ENCODE measurements around the gene GPR84. TPM values are rescaled to one million over a fixed set of nuclear protein-coding genes. Genes with fewer than 3 reads are reported as not detected.

Gene GPR84
- total and polyA plus RNA-seq, 10 of the 15 experiments (the other 5 are each of a cell fraction or from before 2014, with no cell fraction given), result 0.37 to 4.7 (median 2.6) TPM

DNA sequence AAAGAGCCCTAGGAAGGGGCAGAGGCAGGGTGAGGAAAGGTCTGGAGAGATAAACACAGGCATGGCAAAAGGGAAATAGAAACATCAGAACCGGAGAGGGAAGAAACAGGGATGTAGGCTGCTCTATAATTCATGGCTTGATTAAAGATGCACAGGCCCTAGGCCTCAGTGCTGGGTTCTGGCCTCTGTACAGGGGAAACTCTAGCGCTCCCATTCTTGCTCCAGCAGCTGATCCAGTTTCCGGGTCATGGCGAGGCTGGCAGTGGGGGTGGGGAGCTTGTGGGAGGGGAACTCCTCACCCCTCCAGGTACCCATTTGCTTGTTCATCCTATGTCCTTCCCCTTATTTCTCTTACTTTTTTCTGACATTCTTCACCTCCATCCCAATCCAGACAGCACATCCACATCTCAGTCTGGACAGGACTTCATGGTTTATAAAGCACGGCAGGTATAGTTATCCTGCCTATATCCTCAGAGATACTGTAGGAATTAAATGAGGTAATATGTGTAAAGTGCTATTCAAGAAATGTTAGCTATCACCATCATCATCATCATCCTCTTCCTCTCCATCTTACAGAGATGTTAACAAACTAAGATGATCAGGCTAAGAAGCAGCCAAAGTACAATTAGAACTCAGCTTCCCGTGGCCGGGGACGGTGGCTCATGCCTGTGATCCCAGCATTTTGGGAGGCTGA, 8.0 kb upstream of the GPR84 start:
- POLR2A ChIA-PET, result interaction anchor here (0.8 to 1.4 kb wide), 3 partner anchors 9 to 79 kb away, joined by 3 to 4 read pairs (median 3); no protein-coding TSS in a partner anchor
- peaks cover 15% of the 10 kb centered on the region for H3K4me1 ChIP-seq (ENCODE audit: control insufficient read depth, insufficient read depth, low read length)
- RAD21 ChIA-PET (ENCODE audit: unreplicated experiment), result interaction anchor here (0.5 to 1.5 kb wide), 5 partner anchors 27 to 156 kb away, joined by 3 to 4 read pairs (median 3); partner anchors contain the start of gene COPZ1
- intact Hi-C loops (cut with micrococcal nuclease; ENCODE audit: unreplicated experiment) (loop anchor here (10.0 kb wide), 1 partner anchor 367 kb away; the partner anchor contains the start of genes HOXC8 and HOXC9), in situ Hi-C loops (cut with MboI) (no loop called here)
- H3K27ac ChIP-seq (ENCODE audit: control insufficient read depth, insufficient read depth), result no peak overlapping the region
- no peaks in the 10 kb centered on the region for H3K9me3 ChIP-seq (replicated peaks; ENCODE audit: control insufficient read depth, insufficient read depth, low read length)
- H3K27me3 ChIP-seq (replicated peaks in 1 of 2; ENCODE audit: control insufficient read depth in 2 of 2, insufficient read depth in 2 of 2, low read length in 1 of 2), result no peaks in the 10 kb centered on the region
- ATAC-seq, result no peak
- 54% methylated on average over 8 of the region's 8 CpGs for WGBS (ENCODE audit: insufficient coverage, insufficient replicate concordance, low lambda C conversion rate, missing lambda C conversion rate)
- CTCF ChIA-PET, result interaction anchor here (0.6 to 3.0 kb wide), 14 partner anchors 9 to 164 kb away, joined by 3 to 17 read pairs (median 4); no protein-coding TSS in a partner anchor
- no peak overlapping the region for H3K4me3 ChIP-seq
- no peaks in the 10 kb centered on the region for H3K79me2 ChIP-seq (ENCODE audit: control insufficient read depth, insufficient read depth, low read length)
- H3K36me3 ChIP-seq (ENCODE audit: control insufficient read depth in 2 of 2, insufficient read depth in 2 of 2, low read length in 1 of 2), result no peaks in the 10 kb centered on the region
- no peak overlapping the region for H2AFZ ChIP-seq (ENCODE audit: control insufficient read depth, low read depth, low read length)
- SMC1A ChIA-PET (ENCODE audit: uncharacterized antibody, unreplicated experiment), result interaction anchor here (1.2 to 1.6 kb wide), 3 partner anchors 12 to 156 kb away, joined by 3 to 6 read pairs (median 5); partner anchors contain the start of gene ZNF385A
- DNase-seq (ENCODE audit: low read depth, low spot score), result no peak
- BruUV-seq (replicated peaks), result no TSS peak
- TF ChIP-seq ZNF384 (IDR thresholded peaks at IDR 0.05; ENCODE audit: borderline replicate concordance, low read depth, low read length), result no peak
- no peak for TF ChIP-seq MYB (IDR thresholded peaks at IDR 0.05; ENCODE audit: borderline replicate concordance, low read depth, low read length)
- no peak overlapping the region for H3K4me2 ChIP-seq (ENCODE audit: control insufficient read depth, insufficient read depth)
- FAIRE-seq, result no peak
- H3K9ac ChIP-seq (ENCODE audit: control insufficient read depth, insufficient read depth, low read length), result no peak overlapping the region; the same call in 1 of the 2 replicates
- no peaks in the 10 kb centered on the region for H4K20me1 ChIP-seq (ENCODE audit: control insufficient read depth, insufficient read depth)

DNA sequence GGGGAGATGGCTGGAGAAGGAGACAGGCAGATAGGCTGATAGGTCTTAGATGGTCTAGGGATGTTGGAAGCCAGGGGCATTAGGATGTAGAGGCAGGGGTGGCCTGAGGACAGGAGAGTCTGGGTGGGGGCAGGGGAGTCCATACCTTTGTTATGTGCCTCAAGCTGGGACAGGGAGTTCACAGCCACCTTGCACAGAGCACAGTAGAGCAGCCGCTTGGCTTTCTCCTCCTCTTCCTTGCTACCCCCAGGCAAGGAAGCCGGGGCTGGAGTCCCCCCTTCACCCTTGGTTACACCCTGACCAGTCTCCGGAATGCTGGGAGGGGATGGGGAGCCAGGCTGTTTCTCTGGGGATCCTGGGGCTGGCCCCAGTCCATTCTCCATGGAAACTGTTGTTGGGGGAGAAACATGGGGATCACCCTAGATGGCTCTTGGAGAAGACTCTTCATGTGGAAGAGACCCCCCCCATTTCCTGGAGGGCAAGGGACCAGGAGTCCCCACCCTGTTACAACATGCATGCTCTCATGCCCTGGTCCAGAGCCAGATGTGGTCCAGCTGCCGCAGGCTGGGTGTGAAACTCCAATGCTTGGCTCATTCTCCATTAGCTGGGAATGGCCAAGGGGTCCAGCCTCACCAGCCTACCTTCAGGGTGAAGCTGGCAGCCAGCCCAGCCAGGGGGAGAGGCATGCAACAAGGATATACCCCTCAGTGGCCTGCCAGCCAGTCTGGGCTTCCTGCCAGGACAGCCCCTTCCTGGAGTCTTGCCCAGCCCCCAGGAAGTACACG, 7.2 kb upstream of the GPR84 start:
- DNase-seq (ENCODE audit: low read depth, low spot score) (no peak), ATAC-seq (no peak), FAIRE-seq (no peak)
- Histone ChIP-seq H3K27ac (ENCODE audit: control insufficient read depth, insufficient read depth) (no peak overlapping the region), H3K4me2 (ENCODE audit: control insufficient read depth, insufficient read depth) (no peak overlapping the region), H3K36me3 (ENCODE audit: control insufficient read depth in 2 of 2, insufficient read depth in 2 of 2, low read length in 1 of 2) (no peaks in the 10 kb centered on the region), H3K9me3 (replicated peaks; ENCODE audit: control insufficient read depth, insufficient read depth, low read length) (no peaks in the 10 kb centered on the region), H3K79me2 (ENCODE audit: control insufficient read depth, insufficient read depth, low read length) (no peaks in the 10 kb centered on the region), H3K4me3 (no peak overlapping the region), H3K27me3 (replicated peaks in 1 of 2; ENCODE audit: control insufficient read depth in 2 of 2, insufficient read depth in 2 of 2, low read length in 1 of 2) (no peaks in the 10 kb centered on the region), H4K20me1 (ENCODE audit: control insufficient read depth, insufficient read depth) (no peaks in the 10 kb centered on the region), H3K9ac (ENCODE audit: control insufficient read depth, insufficient read depth, low read length) (no peak overlapping the region; the same call in 1 of the 2 replicates), H2AFZ (ENCODE audit: control insufficient read depth, low read depth, low read length) (no peak overlapping the region), H3K4me1 (ENCODE audit: control insufficient read depth, insufficient read depth, low read length) (peaks cover 15% of the 10 kb centered on the region)
- ChIA-PET POLR2A (no interaction called here), SMC1A (ENCODE audit: uncharacterized antibody, unreplicated experiment) (interaction anchor here (1.2 to 1.6 kb wide), 3 partner anchors 13 to 120 kb away, joined by 3 to 6 read pairs (median 5); partner anchors contain the start of gene ZNF385A), CTCF (interaction anchor here (0.6 to 4.9 kb wide), 17 partner anchors 8 to 157 kb away, joined by 3 to 20 read pairs (median 4); partner anchors contain the start of gene COPZ1), RAD21 (ENCODE audit: unreplicated experiment) (interaction anchor here (0.5 to 2.1 kb wide), 5 partner anchors 9 to 381 kb away, joined by 3 to 5 read pairs (median 3); no protein-coding TSS in a partner anchor)
- BruUV-seq (replicated peaks), result no TSS peak
- in situ Hi-C loops (cut with MboI), result no loop called here
- WGBS (ENCODE audit: insufficient coverage, insufficient replicate concordance, low lambda C conversion rate, missing lambda C conversion rate), result 56% methylated on average over 5 of the region's 5 CpGs
- intact Hi-C loops (cut with micrococcal nuclease; ENCODE audit: unreplicated experiment), result loop anchor here (10.0 kb wide), 1 partner anchor 367 kb away; the partner anchor contains the start of genes HOXC8 and HOXC9
- no peak for TF ChIP-seq ZNF24 (IDR thresholded peaks at IDR 0.05)
- no peak for TF ChIP-seq EZH2 (IDR thresholded peaks at IDR 0.05; ENCODE audit: borderline replicate concordance, control insufficient read depth, low read depth, low read length)
- no peak for TF ChIP-seq NRF1 (conservative IDR thresholded peaks at IDR 0.05; ENCODE audit: low read depth, low read length)
- TF ChIP-seq, protein P1, sequence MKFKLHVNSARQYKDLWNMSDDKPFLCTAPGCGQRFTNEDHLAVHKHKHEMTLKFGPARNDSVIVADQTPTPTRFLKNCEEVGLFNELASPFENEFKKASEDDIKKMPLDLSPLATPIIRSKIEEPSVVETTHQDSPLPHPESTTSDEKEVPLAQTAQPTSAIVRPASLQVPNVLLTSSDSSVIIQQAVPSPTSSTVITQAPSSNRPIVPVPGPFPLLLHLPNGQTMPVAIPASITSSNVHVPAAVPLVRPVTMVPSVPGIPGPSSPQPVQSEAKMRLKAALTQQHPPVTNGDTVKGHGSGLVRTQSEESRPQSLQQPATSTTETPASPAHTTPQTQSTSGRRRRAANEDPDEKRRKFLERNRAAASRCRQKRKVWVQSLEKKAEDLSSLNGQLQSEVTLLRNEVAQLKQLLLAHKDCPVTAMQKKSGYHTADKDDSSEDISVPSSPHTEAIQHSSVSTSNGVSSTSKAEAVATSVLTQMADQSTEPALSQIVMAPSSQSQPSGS (IDR thresholded peaks at IDR 0.05; ENCODE audit: low read length), result no peak
- TF ChIP-seq EP300 (IDR thresholded peaks at IDR 0.05; ENCODE audit: borderline replicate concordance in 1 of 2, control insufficient read depth in 1 of 2, low read depth in 2 of 2, low read length in 2 of 2), result no peak
- TF ChIP-seq, protein P2, sequence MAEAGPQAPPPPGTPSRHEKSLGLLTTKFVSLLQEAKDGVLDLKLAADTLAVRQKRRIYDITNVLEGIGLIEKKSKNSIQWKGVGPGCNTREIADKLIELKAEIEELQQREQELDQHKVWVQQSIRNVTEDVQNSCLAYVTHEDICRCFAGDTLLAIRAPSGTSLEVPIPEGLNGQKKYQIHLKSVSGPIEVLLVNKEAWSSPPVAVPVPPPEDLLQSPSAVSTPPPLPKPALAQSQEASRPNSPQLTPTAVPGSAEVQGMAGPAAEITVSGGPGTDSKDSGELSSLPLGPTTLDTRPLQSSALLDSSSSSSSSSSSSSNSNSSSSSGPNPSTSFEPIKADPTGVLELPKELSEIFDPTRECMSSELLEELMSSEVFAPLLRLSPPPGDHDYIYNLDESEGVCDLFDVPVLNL (IDR thresholded peaks at IDR 0.05; ENCODE audit: low read depth, low read length), result no peak
- TF ChIP-seq ZZZ3 (IDR thresholded peaks at IDR 0.05; ENCODE audit: control insufficient read depth, insufficient read length, low read depth), result no peak
- no peak for TF ChIP-seq EED (IDR thresholded peaks at IDR 0.05; ENCODE audit: low read depth)
- TF ChIP-seq RUNX3 (IDR thresholded peaks at IDR 0.05; ENCODE audit: low read length), result no peak

Data from GM12878 (cell line).